RWPE1 (cell line): ENCODE measurements around the gene SLC35B3.
A peak's percentile ranks its signal among the peaks of the same experiment; 100 is the strongest.

Experiments used
- CTCF ChIA-PET: fragments of 350-600 bp; sonication (Branson Sonifier 250); formaldehyde crosslinking; extraction: SDS; loops from one replicate; lab custom pipeline; 2021; lab: Yijun Ruan, JAX
- POLR2A ChIA-PET: fragments of 400-600 bp; formaldehyde crosslinking; extraction: SDS; loops from one replicate; lab custom pipeline; 2020; ENCODE audit warnings: antibody characterized with exemption; ENCODE audit not compliant: low non-redundant PET; lab: Yijun Ruan, JAX
- DNase-seq: peaks from one replicate; pipeline ENCODE4 v3.0.0; 2012; ENCODE audit warnings: low spot score
- H3K27ac ChIP-seq: fragments of 450-650 bp; 2 replicates; pipeline ENCODE4 v1.5.1; 2017
- CTCF ChIP-seq: fragments of 450-650 bp; conservative IDR thresholded peaks from 2 replicates; pipeline ENCODE4 v1.5.1; 2017; ENCODE audit warnings: low read depth, mild to moderate bottlenecking

The SLC35B3 gene

GRCh38 chr6:8435093-8435844, at the start of gene SLC35B3:
SLC35B3 (minus strand) TSS chr6:8435545.
- CTCF ChIA-PET = no interaction called here
- POLR2A ChIA-PET = no interaction called here
- TF ChIP-seq CTCF = no peak

GRCh38 chr6:8483650-8484049, 48.3 kb upstream of the SLC35B3 start:
- no peak overlapping the region for H3K27ac ChIP-seq
- CTCF ChIA-PET = no interaction called here
- POLR2A ChIA-PET = no interaction called here
- no peak for DNase-seq
- no peak for TF ChIP-seq CTCF

More at GRCh38 chr6:8435093-8435844, at the start of gene SLC35B3:
- peak; percentile 93 for DNase-seq
- peak within 1 kb of the TSS; percentile 88 for H3K27ac ChIP-seq

DNA sequence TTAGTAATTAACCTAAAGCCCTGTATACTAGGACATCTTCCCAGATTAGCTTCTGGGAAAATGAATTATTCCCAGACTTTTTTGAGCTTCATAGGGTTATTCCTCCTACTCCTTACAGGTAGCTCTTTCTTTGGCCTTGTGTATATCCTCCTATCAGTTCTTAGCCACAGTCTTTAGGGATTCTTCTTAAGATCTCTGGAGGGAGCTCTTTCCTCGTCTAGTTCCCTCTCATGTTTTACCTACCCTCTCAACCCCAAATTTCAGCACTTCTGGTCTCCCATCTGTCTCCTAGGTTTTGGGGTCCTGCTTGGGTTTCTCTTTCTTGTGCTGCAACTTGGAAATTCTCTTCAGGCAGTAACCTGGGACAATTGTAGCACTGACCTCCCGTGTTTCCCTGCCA, 46.4 kb upstream of the SLC35B3 start:
- TF ChIP-seq CTCF = peak; percentile 44
- ChIA-PET CTCF (interaction anchor here (0.5 to 1.3 kb wide), 6 partner anchors 10 to 496 kb away, joined by 3 to 5 read pairs (median 3); no protein-coding TSS in a partner anchor), POLR2A (no interaction called here)
- H3K27ac ChIP-seq = no peak overlapping the region
- peak; percentile 21 for DNase-seq

DNA sequence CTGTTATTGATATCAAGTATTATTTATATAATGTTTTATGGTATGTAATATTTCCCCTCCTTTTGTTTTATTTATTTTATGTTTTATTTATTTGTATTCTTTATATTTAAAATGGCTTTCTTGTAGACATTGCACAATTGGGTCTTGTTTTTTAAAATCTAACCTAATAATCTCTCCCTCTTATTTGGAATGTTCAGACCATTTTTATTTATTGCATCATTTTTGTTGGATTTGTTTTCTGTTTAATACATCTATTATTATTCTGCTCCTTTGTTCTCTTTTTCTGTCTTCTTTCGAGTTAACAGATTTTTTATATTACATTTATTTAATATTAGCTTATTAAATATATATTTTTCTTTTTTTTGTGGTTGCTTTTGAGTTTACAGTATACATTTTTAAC, 43.1 kb upstream of the SLC35B3 start:
- DNase-seq = no peak
- TF ChIP-seq CTCF = no peak
- H3K27ac ChIP-seq = no peak overlapping the region
- ChIA-PET POLR2A (no interaction called here), CTCF (no interaction called here)

DNA sequence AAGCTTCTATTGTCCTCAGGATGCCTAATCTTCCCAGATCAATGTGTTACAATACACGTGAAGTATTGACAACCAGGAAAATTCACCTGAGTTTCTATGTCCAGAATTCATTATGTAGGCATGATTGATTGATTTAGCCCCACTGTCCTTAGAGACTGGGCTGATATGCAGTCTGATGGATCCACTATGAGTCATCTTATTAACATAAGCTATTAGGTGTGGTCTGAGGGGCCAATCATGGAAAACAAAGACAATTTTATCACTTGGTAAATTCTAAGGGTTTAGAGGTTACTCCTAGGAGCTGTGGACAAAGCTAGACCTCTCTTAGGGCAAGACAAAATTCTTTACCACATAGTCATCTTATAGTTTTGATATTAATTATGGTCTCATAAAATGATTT, 41.3 kb upstream of the SLC35B3 start:
- ChIA-PET POLR2A (no interaction called here), CTCF (interaction anchor here (0.8 kb wide), 1 partner anchor 257 kb away, joined by 4 read pairs; no protein-coding TSS in a partner anchor)
- no peak for TF ChIP-seq CTCF
- DNase-seq = no peak
- no peak overlapping the region for H3K27ac ChIP-seq

DNA sequence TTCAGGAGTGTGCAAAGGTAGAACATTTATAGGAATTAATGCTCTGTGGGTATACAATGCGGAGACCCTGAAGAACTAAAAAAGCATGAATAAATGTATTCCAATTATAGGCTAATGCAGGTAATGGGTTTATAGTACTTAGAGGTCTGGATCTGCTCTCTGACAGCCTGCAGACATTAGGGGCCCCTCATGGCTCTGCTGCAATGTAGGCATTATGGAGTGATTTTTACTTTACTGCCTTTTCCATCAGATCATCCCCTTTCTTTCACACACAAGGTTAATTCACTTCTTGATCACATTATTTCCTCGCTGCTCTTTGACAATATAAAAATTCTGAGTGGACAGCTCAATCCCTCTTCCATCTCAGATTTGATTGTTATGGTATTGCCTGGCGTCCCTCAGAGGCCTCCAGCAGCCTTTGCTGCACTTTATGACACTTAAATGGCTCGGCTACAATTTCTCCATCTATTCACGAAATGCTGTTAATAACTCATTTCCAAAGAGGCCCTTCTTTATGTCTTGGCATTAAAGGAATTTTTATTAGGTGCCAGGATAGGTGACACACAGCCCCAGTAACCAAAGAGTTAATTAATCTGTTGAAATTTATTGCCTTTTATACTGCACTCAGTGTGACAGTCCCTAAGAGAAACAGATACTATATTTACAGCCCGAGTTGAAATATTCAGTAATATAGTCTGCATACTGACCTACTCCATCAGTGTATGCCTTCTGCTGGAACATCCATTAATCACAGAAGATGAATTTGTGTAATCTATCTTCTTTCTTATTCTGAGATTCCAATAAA, 33.4 kb upstream of the SLC35B3 start:
- ChIA-PET CTCF (no interaction called here), POLR2A (no interaction called here)
- H3K27ac ChIP-seq = no peak overlapping the region
- TF ChIP-seq CTCF = no peak
- DNase-seq = no peak
